ENCODE data around the gene ARL8A. TPM values are rescaled to one million over a fixed set of nuclear protein-coding genes. Genes with fewer than 3 reads are reported as not detected.

The ARL8A gene
- total RNA-seq, 1 donor from 2014 or later, result 38.5 TPM

- no peak for TF ChIP-seq CTCF (IDR thresholded peaks at IDR 0.05)
- DNase-seq (ENCODE audit: low spot score in 2 of 2), result no peak
- Histone ChIP-seq H3K27me3 (no peaks in the 10 kb centered on the region), H3K4me1 (no peaks in the 10 kb centered on the region), H3K9me3 (no peaks in the 10 kb centered on the region), H3K4me3 (no peak overlapping the region), H3K36me3 (no peaks in the 10 kb centered on the region), H3K27ac (no peak overlapping the region)
- intact Hi-C loops (cut with DNase I), result no loop called here
Measured at GRCh38 chr1:202101184-202101583, 43.4 kb downstream of the ARL8A start.

- H3K27me3 ChIP-seq, result no peaks in the 10 kb centered on the region
- no peak for DNase-seq (ENCODE audit: low spot score in 2 of 2)
- no peak overlapping the region for H3K27ac ChIP-seq
- H3K4me3 ChIP-seq, result no peak overlapping the region
- intact Hi-C loops (cut with DNase I), result no loop called here
- no peaks in the 10 kb centered on the region for H3K36me3 ChIP-seq
- no peaks in the 10 kb centered on the region for H3K9me3 ChIP-seq
- no peak for TF ChIP-seq CTCF (IDR thresholded peaks at IDR 0.05)
- H3K4me1 ChIP-seq, result no peaks in the 10 kb centered on the region
Measured at GRCh38 chr1:202093858-202094257, 50.7 kb downstream of the ARL8A start.

- DNase-seq (ENCODE audit: low spot score in 2 of 2), result no peak
- no peak overlapping the region for H3K4me3 ChIP-seq
- no peaks in the 10 kb centered on the region for H3K9me3 ChIP-seq
- intact Hi-C loops (cut with DNase I), result no loop called here
- H3K36me3 ChIP-seq, result no peaks in the 10 kb centered on the region
- H3K27ac ChIP-seq, result no peak overlapping the region
- TF ChIP-seq CTCF (IDR thresholded peaks at IDR 0.05), result no peak
- H3K27me3 ChIP-seq, result no peaks in the 10 kb centered on the region
- no peaks in the 10 kb centered on the region for H3K4me1 ChIP-seq
Measured at GRCh38 chr1:202090994-202091393, 53.5 kb downstream of the ARL8A start.

- H3K27me3 ChIP-seq, result no peaks in the 10 kb centered on the region
- H3K4me3 ChIP-seq, result no peak overlapping the region
- no peaks in the 10 kb centered on the region for H3K36me3 ChIP-seq
- no peaks in the 10 kb centered on the region for H3K9me3 ChIP-seq
- no peaks in the 10 kb centered on the region for H3K4me1 ChIP-seq
- no peak overlapping the region for H3K27ac ChIP-seq
- no peak for DNase-seq (ENCODE audit: low spot score in 2 of 2)
- intact Hi-C loops (cut with DNase I), result no loop called here
- TF ChIP-seq CTCF (IDR thresholded peaks at IDR 0.05), result no peak
Measured at GRCh38 chr1:202088206-202088605, 56.3 kb downstream of the ARL8A start.

- H3K4me1 ChIP-seq, result no peaks in the 10 kb centered on the region
- no peaks in the 10 kb centered on the region for H3K9me3 ChIP-seq
- no peaks in the 10 kb centered on the region for H3K36me3 ChIP-seq
- no peak for TF ChIP-seq CTCF (IDR thresholded peaks at IDR 0.05)
- no peaks in the 10 kb centered on the region for H3K27me3 ChIP-seq
- no peak for DNase-seq (ENCODE audit: low spot score in 2 of 2)
- intact Hi-C loops (cut with DNase I), result no loop called here
- H3K27ac ChIP-seq, result no peak overlapping the region
- no peak overlapping the region for H3K4me3 ChIP-seq
Measured at GRCh38 chr1:202086579-202087350, 57.8 kb downstream of the ARL8A start.
